Upper lobe of left lung (tissue), 4 donors: ENCODE data around the gene ADAM21.
"Not testable (repeated sequence)": the region's sequence is repeated elsewhere in the genome, so short reads cannot be mapped to it uniquely, and the experiment has no call there.

Experiments
- EP300 ChIP-seq, 4 donors: sonication (generic); formaldehyde crosslinking; IDR thresholded peaks; one replicate each; pipeline ENCODE4 v1.5.1; 2017; ENCODE audit warnings: antibody characterized with exemption in 4 of 4, control low read depth in 2 of 4
- TF ChIP-seq, protein P1 (sequence below), 6 experiments: fragments of 450-650 bp in 4 of 6; fragments of 200-600 bp in 2 of 6; sonication (generic) in 2 of 6; IDR thresholded peaks; one replicate each; pipeline ENCODE4 v1.5.1; 2016 to 2019; ENCODE audit warnings: antibody characterized with exemption in 6 of 6

DNA sequence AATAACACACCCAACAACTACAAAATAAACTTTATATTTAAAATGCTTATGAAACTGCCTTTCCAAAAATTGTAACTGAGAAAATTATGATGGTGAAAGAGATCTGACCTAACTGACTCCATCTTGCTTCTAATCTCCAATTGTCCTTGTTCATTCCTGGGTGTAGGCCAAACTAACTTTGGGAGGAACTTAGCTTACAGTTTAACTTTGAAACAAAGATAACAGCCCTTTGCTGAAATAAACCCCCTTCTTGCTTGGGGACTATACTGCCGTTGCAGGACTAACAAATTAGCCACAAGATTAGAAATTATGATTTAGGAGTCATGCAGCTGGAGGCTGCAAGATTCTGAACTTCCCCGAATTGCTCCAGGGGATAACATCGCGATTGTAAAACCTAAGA is 45.8 kb upstream of the ADAM21 start:
- not testable (repeated sequence) for TF ChIP-seq EP300 (IDR thresholded peaks at IDR 0.05)
- TF ChIP-seq, protein P1, sequence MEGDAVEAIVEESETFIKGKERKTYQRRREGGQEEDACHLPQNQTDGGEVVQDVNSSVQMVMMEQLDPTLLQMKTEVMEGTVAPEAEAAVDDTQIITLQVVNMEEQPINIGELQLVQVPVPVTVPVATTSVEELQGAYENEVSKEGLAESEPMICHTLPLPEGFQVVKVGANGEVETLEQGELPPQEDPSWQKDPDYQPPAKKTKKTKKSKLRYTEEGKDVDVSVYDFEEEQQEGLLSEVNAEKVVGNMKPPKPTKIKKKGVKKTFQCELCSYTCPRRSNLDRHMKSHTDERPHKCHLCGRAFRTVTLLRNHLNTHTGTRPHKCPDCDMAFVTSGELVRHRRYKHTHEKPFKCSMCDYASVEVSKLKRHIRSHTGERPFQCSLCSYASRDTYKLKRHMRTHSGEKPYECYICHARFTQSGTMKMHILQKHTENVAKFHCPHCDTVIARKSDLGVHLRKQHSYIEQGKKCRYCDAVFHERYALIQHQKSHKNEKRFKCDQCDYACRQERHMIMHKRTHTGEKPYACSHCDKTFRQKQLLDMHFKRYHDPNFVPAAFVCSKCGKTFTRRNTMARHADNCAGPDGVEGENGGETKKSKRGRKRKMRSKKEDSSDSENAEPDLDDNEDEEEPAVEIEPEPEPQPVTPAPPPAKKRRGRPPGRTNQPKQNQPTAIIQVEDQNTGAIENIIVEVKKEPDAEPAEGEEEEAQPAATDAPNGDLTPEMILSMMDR (IDR thresholded peaks at IDR 0.05) = not testable (repeated sequence)
